CD1c-positive myeloid dendritic cell (primary cell): ENCODE measurements around the gene CDPF1.
"Not testable (repeated sequence)": the region's sequence is repeated elsewhere in the genome, so short reads cannot be mapped to it uniquely, and the experiment has no call there.

Source experiments
- DNase-seq: peaks from one replicate; pipeline ENCODE4 v3.0.0-alpha.2; 2016; ENCODE audit errors: extremely low spot score

CDPF1 gene

DNA sequence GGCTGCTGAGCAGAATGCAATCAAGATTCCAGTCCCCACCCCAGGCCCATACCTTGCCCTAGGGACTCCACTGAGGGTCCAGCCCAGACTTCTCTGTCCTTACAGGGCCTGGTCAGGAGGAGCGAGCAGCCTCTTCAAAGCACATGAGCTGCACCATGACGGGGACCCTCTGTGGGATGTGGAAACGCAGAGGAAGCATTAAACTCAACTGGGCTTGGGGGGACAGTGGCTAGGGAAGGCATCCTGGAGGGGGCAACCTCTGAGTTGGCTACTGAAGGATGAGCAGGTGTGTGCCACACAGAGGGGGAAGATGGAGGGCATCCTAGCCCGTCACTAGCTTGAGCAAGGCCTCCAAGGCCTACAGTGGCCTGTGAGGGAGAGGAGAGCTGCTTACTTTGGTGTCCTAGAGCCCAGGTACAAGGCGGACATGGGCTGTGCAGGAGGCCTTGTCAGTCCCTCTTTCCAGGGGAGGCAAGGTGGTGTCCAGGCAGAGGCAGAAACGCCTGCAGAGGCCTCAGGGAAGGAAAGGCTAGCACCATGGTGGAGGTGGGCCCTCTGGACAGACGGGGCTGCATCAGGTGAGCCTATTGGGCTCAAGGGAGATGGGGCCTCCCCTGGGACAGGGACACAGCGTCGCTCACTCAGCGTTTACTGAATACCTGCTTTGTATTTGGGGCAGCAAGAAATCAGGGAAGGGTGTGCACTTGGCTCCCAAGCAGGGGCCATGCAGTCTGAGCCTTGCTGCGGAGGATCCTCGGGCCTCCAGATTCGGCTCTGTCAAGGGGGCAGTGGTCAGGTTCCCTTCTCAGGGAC lies 32.0 kb upstream of the CDPF1 start:
- DNase-seq = no peak

GRCh38 chr22:46280999-46281623 lies 31.0 kb upstream of the CDPF1 start:
- DNase-seq = no peak

DNA sequence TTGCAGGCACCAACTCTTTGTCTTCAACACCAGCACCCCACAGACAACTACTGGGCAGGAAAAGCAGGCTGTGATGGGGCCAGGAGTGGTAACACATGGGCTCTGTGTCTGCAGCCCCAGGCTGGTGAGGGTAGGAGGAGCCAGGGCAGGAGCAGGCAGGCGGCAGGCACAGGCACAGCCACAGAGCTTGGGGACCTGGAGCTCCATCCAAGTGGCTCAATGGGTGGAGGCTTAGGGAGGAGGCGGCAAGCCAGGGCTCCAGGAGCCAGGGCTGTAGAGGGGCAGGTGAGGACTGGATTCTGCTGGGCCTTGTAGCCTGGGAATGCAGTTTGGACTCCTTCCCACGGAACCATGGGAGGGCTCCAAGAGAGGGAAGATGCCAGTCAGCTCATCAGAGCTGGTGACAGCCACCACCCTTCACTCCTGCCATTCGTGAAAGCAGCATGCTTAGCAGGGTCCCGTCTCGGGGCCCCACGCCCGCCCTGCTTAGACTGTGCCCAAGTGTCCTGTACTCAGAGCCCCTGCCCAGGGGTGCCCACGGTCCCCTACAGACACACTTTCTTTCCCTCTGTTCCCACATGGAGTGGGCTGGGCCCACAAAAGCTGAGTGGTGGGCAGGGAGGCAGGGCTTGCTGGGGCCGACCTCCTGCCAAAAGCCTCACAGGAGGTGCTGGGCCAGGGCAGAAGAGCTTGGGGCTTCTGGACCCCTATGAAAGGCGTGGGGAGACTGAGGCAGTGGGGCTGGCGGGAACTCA lies 30.1 kb upstream of the CDPF1 start:
- DNase-seq = no peak

GRCh38 chr22:46278656-46279645 lies 28.9 kb upstream of the CDPF1 start:
- no peak for DNase-seq

DNA sequence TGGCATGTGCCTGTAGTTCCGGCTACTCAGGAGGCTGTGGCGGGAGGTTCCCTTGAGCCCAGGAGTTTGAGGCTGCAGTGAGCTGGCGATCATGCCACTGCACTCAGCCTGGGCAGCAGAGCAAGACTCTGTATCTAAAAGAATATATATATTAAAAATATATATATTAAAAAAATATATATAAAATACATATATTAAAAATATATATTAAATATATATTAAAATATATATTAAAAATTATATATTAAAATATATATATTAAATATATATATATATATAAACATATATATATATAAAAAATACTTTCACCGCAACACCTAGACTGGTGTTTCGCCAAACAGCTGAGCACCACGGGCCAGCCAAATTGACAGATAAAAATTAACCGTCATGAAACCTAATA lies 26.5 kb upstream of the CDPF1 start:
- DNase-seq = no peak

DNA sequence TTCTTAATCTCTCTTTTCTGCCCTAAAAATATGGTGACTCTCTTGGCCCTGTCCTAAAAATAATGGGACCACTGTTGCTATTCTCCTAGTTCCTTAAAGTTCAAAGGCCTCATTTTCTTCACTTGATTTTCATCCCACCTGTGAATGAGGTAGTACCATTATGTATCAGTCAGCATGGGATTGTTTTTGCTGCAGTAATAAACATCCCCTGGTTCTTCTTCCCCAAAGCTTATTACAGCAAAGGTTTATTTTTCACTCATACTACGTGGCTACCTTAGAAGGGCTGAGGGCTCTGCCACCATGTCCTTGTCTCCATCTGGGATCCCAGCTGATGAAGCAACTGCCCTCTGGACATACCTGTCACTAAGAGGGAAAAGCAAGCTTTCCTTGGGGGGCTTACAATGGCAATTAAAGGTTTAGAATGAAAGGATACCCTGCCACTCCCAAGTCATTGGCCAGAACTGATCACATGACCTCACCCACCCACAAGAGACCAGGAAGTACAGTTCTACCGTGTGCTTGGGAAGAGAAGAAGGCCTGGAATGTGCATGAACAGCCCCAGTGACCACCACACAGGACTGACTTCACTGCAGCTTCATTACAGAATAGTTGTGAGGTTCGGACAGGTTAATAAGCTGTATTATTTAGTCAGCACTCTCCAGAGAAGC lies 25.5 kb upstream of the CDPF1 start:
- DNase-seq = no peak

DNA sequence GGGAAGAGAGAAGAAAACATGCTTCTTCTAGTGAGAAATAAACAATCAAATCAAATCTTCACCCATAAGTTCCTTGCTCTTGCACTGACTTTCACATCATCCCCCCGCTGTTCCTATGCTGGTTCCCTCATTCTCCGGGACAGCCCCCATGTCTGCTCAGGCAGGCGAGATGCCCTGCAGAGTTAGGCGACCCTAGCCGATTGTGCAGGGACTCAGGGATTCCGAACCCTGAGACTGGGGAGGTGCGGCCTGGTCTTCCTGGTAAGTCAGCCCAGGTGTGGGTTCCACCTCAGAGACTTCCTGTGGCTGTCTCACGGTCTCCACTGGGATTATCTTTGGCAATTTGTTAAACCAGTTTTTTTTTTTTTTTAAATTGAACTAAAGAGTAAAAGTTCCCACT lies 24.3 kb upstream of the CDPF1 start:
- no peak for DNase-seq

DNA sequence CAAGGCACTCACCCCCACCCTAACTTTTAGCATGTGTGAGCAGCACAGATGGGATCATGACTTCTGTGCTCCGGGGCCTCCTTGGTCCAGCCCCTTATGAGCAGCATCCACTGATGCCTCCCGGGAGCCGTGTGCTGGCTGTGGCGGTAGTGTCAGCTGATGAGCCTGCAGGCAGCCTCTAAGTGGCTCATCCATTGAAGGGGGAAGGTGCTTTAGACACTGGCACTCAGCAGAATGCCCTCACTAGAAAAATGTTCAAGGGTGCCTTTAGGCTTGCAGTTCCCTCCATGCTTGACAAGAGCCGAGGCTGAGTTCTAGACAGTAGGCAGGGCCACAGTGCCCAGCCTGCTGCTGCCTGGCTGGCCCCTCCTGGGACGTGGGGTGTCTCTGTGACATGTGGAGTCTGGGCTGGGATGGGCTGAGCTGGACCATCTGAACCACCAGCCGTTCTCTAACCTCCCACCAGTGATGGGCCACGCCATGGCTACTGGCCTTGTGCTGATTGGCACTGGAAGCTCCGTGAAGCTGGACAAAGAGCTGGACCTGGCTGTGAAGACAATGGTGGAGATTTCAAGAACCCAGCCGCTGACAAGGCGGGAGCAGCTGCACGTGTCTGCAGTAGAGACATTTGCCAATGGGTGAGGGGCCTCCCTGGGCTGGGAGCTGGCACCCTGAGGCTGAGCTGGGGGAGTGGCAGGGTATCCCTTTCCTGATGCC lies 23.5 kb upstream of the CDPF1 start:
- no peak for DNase-seq

GRCh38 chr22:46272762-46273431 lies 22.8 kb upstream of the CDPF1 start:
- no peak for DNase-seq

- DNase-seq = no peak
Measured at GRCh38 chr22:46272196-46272595, 22.1 kb upstream of the CDPF1 start.

DNA sequence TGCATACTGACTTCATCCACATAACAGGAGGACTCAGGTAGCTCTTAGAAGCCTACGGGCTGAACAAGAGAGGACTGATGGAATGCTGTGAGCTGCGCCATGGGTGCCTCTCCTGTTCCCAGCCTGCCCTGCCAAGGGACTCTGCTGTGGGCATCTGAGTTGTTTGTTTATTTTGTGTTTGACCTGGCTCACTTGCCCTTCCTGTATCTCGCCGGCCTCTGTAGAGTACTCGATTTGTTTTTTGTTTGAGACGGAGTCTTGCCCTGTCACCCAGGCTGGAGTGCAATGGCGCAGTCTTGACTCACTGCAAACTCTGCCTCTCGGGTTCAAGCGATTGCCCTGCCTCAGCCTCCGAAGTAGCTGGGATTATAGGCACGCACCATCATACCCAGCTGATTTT lies 19.5 kb upstream of the CDPF1 start:
- no peak for DNase-seq

DNA sequence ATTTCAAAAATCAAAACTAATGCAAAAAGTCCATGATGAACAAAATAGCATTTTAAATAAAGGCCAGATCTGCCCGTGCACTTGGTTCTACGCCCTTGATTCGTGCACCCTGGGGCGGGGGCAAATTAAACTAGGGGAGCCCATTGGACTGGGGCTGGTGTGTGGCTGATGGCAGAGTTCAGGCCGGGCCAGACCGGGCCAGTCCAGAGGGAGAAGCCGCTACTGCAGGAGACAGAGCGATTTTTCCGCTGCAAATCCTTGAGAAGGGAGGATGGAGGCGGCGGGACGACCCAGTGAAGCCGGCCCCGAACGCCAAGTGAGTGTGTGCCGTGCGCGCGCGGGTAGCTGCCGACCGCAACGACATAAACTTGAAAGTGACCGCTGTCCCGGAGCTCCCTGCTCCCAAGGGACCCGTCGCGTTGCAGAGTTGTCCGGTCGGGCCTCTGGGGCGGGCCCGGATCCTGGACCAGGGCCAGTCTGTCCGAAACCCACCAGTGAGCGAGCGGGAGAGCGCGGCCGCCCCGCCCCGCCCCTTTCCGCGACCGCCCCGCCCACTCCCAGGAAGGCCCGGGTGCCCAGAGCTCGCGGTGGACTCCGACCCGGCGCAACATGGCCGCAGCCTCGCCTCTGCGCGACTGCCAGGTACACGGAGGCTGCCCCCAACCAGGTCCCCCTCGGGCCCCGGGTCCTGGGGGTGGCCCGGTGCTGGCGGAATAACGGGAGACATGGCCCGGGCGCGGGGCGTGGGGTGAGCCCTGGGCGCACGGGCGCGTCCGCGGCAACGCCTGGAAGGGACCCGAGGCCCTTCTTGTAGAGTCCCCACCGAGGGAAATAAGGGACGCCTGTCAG lies 17.6 kb upstream of the CDPF1 start, which contains the start of gene TTC38:
TTC38 (plus strand) TSS at position 578 of the 849 bp plus-strand sequence; CDS start at position 610, 32 bp downstream.
- peak; percentile 84 for DNase-seq

- not testable (repeated sequence) for DNase-seq
Measured at GRCh38 chr22:46265627-46266026, 15.5 kb upstream of the CDPF1 start.

- not testable (repeated sequence) for DNase-seq
Measured at GRCh38 chr22:46264520-46264919, 14.4 kb upstream of the CDPF1 start.

DNA sequence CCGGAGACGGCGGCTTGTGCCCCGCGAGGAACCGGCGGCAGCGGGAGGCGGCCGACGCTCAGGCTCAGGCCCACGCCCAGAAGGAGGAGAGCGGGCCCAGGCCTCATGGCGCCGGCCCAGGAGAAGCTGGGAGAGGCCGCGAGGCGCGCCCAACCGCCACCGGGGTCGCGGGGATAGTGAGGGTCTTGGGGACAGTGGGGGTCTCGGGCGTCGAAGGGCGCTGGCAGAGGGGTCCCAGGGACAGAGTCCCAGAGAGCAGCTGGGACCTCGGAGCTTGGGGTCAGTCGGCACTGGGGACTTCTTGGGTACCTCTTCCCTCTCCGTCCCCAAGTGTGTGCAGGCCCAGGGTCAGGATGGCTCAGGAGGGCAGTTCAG lies 13.1 kb upstream of the CDPF1 start, which contains the start of gene PKDREJ:
PKDREJ (minus strand) TSS at position 128 of the 375 bp plus-strand sequence; CDS start at position 107, 21 bp downstream.
- no peak for DNase-seq

- DNase-seq = peak; percentile 68
Measured at GRCh38 chr22:46262449-46263215, 12.5 kb upstream of the CDPF1 start.

- DNase-seq = no peak
Measured at GRCh38 chr22:46260038-46260437, 9.9 kb upstream of the CDPF1 start.

GRCh38 chr22:46259374-46259773 lies 9.3 kb upstream of the CDPF1 start:
- no peak for DNase-seq
